ENCODE measurements around the gene ZCWPW1.

GRCh38 chr7:100396421-100396982 is 32.0 kb downstream of the ZCWPW1 start:
- no peak for TF ChIP-seq CTCF (conservative IDR thresholded peaks at IDR 0.05 in 1 of 2, IDR thresholded peaks at IDR 0.05 in 1 of 2; ENCODE audit: extremely low read depth in 1 of 2, insufficient read depth in 1 of 2, low read depth in 1 of 2, low read length in 2 of 2)
- no peak for TF ChIP-seq EZH2 (IDR thresholded peaks at IDR 0.05; ENCODE audit: borderline replicate concordance, low read length)
